H1 (cell line): ENCODE measurements around the gene PRMT9. TPM values are rescaled to one million over a fixed set of nuclear protein-coding genes. Genes with fewer than 3 reads are reported as not detected.

ENCODE experiments used
- CTCF ChIP-seq, 3 experiments: IDR thresholded peaks; 1 replicate in 2 of 3; 2 replicates in 1 of 3; pipeline versions ENCODE4 v1.5.1 to v1.6.1; 2011; ENCODE audit warnings: low read length in 3 of 3, mild to moderate bottlenecking in 3 of 3, inconsistent platforms in 2 of 3, low read depth in 1 of 3, moderate library complexity in 1 of 3; ENCODE audit not compliant: insufficient read depth in 1 of 3; ENCODE audit errors: control extremely low read depth in 1 of 3
- polyA plus RNA-seq, 7 experiments: library from polyadenylated mRNA; depleted of rRNA in 3 of 7; stranded (reverse) in 5 of 7; unstranded in 2 of 7; fragments of >200 nt in 5 of 7; fragments of 200-250 nt in 2 of 7; gene quantifications; 1 replicate in 5 of 7; 2 replicates in 1 of 7; 4 replicates in 1 of 7; pipeline versions ENCODE4 v1.2.1 to v1.2.3, GENCODE V29; 2011 to 2013; ENCODE audit warnings: missing spikeins in 2 of 7, mixed read lengths in 2 of 7
- total RNA-seq: library from RNA; stranded (reverse); fragmentation: NEBNext Ultra II Directional; extraction: Animal tissue kit (Norgen Biotek cat#: 25700); gene quantifications from 2 replicates; pipeline ENCODE4 v1.2.1, GENCODE V29; 2021

Gene PRMT9
- total and polyA plus RNA-seq, 2 of the 8 experiments (the other 6 are each of a cell fraction or from before 2014, with no cell fraction given) = 3.8 to 9.6 TPM

GRCh38 chr4:147727476-147728028 lies 43.6 kb upstream of the PRMT9 start (continued):
- no peak for TF ChIP-seq CTCF (IDR thresholded peaks at IDR 0.05; ENCODE audit: control extremely low read depth in 1 of 3, insufficient read depth in 1 of 3, low read depth in 1 of 3, low read length in 3 of 3)
